NCI-H146 treated with DMSO at 0.1 percent for 48 hours (cell line): ENCODE data around the gene GATC.

Source experiments
- DNase-seq: peaks from one replicate; lab custom pipeline; 2025; ENCODE audit not compliant: unreplicated experiment; lab: John Stamatoyannopoulos, UW

The GATC gene, protein sequence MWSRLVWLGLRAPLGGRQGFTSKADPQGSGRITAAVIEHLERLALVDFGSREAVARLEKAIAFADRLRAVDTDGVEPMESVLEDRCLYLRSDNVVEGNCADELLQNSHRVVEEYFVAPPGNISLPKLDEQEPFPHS

DNA sequence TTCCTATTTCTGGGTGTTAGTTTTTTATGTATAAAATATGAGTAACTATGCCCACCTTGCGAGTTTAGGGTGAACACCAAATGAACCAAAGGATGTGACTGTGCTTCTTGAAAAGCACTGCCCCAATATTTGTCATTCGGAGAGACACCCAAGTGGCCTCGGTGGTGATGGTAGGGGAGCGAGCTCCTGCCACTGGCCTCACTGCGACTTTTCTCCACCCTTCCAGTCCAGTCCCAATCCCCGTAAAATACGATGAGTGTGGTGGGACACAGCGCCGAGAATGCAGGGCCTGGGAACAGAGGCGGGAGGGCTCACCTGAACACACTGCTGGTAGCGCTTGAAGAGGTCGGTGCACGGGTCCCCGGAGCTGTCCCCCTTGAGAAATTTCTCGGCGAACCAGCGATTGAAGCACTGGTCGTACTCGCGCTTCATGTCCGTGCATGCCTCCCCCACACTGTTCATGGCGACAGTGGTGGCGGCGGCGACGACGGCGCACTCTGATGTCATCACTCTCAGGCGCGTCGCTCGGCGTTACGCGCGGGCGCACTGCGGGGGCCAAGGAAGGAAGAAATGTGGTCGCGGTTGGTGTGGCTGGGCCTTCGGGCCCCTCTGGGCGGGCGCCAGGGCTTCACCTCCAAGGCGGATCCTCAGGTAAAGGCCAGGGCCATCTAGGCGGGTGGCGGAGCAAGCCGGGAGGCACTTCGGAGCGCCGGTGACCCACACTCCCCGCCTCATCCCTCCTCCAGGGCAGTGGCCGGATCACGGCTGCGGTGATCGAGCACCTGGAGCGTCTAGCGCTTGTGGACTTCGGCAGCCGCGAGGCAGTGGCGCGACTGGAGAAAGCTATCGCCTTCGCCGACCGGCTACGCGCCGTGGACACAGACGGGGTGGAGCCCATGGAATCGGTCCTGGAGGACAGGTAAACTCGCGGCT lies at the start of gene GATC, which contains the start of gene TRIAP1:
GATC (plus strand) TSS at position 534 of the 933 bp plus-strand sequence; CDS start at position 571, 37 bp downstream.
TRIAP1 (minus strand) TSS at position 474 of the 933 bp plus-strand sequence; CDS start at position 462, 12 bp downstream.
- DNase-seq = peak; percentile 55

DNA sequence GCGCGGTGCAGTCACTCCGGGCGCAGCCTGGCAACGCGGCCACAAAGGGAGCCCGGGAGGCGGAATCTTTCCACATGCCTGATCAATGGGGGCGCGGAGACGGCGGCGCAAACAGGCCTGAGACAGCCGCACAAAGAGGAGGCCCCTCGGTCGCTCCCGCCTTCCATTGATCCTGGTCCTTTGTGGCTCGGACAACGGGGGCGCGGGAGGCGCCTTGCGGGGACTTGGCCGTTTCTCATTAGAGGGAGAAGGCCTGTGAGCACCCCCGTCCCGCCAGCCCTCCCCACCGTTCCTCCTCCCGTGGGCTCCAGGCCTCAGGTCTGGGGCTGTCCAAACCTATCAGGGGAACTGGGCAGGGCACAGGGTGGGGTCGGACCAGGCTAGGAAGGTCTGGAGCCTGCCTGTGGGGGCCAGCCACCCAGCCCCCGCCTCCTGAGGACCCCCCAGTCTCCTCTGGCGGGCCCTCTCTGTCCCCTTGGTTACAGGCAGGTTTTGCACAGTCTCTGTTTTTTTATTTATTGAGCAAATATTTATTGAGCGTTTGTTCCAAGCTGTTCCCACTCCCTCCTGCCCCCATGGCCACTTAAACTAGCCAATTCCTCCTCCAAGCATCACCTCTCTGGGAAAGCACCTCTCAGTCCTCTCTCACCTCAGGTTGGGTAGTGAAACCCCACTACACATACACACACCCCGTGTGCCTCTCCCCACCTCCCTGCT lies 48.3 kb upstream of the GATC start:
- DNase-seq = peak; percentile 35

DNA sequence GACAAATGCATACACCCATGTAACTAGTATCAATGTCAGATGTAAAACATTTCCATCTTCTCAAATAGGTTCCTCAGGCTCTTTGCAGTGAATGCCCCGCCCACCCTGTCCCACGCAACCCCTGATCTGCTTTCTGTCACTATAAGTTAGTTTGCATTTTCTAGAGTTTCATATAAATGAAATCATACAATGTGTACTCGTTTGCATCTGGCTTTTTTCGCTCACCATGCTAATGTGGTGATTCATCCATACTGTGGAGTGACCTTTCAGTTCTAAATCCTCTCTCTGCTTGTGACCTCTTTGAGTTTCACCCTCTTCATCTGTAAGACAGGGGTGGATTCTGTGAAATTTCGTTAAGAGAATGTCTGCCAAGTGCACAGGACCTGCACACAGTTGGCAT lies 46.7 kb upstream of the GATC start:
- no peak for DNase-seq

DNA sequence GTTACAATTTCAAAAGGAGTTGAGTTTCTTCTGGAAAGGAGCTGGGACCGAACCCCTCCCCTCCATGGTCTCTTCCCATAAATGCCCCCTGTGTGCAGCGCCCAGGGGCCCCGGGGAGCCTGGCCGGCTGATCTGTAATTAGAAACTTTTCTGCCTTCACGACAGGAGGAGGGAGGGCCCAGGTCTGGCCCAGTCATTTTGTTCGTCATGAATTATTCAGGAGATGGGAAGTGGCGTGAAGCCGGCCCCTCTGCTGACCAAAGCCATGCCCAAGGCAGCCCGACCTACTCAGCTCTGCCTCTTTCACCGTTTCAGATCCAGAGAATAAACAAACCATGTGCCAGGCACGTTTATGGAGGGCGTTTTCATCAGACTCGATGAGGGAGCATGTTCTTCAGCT lies 44.0 kb upstream of the GATC start:
- DNase-seq = no peak

DNA sequence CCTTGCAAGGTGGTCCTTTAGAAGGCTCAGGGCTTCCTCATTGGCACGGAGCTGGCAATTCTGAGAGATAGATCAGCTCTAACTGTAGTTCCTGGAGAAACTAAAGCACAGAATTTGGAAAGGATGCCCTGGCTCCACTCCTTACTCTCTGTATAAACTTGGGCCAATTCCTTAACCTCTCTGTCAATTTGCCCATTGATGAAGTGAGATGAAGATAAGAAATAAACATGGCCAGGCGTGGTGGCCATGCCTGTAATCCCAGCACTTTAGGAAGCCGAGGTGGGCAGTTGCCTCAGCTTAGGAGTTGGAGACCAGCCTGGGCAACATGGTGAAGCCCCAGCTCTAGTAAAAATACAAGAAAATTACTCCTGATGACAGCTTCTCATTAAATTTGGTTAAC lies 42.4 kb upstream of the GATC start:
- no peak for DNase-seq

GRCh38 chr12:120404271-120404670 lies 42.0 kb upstream of the GATC start:
- no peak for DNase-seq

DNA sequence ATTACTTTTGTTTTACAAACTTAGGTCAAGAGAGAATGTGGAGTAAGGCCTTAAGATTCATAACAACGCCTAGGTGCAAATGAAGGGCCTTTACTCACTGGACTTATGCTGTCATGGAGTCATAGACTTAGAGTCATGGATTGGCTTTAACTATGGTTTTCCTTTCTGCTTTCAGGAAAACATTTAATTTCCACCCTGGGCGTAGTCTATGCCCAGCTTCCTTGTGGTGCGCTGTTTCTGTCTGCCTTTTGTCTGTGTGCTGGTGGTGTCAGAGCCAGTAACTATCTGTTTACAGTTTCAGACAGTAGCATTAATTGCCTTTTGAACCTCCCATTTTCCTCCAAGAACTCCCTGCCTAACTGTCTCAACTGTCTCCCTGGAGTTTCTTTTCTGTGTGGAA lies 40.2 kb upstream of the GATC start:
- no peak for DNase-seq

GRCh38 chr12:120406553-120406952 lies 39.7 kb upstream of the GATC start:
- no peak for DNase-seq

DNA sequence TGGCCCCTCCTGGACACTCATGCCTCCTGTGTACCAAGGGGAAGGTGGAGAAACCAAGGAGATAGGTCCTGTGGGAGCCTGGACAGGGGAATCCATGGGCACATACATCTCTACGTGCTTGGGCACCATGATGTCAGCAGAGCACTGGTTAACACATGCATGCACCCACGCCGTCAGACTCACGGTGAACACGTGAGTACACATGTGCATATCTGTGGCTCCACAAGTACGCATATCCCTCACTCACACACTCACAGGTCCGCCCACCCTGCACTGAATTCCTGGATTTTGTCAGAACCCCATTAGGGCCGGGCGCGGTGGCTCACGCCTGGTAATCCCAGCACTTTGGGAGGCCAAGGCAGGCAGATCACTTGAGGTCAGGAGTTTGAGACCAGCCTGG lies 37.5 kb upstream of the GATC start:
- no peak for DNase-seq

DNA sequence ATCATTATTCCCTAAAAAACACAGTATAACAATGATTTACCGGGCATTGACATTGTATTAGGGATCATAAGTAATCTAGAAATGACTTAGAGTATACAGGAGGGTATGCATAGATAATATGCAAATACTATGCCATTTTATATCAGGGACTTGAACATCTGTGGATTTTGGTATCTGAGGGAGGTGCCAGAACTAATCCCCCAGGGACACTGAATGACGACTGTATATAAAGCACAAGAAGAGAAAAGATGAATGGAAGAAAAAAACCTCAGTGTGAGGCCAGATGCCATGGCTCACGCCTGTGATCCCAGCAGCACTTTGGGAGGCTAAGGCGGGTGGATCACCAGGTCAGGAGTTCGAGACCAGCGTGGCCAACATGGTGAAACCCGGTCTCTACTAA lies 33.8 kb upstream of the GATC start:
- DNase-seq = no peak

DNA sequence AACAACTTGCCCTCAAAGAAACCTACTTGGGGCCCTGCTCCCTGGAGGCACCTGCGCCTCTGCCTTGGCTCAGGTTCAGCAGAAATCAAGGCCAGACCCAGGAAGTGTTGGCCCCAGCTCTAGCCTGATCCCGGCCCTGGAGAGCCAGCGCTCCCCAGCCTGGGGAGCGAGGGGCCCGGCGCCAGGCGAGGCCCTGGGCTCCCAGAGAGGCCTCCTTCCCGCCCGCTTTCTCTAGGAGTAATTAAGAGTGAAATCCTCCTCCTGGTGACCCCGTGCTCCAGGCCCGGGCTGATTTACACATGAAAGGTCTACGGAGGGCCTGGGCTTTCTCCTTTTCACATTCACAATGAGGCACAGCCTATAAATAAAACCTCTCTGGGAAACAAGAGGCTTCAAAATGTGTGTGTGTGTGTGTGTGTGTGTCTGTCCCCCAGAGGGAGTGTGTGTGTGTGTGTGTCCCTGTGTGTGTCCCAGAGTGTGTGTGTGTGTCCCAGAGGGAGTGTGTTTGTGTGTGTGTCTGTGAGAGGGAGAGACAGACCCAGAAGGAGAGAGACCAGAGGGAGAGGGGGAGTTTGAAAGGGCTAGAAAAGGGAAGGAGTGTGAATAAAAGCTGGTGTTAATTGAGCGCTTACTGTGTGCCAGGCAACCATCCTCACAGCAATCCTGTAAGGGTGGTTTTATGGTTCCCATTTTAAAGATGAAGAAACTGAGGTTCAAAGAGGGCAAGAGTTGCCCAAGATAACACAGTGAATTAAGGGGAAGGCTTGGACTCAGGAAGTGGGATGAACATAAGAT lies 32.1 kb upstream of the GATC start:
- no peak for DNase-seq

- DNase-seq = no peak
Observed at GRCh38 chr12:120416490-120417216, 29.6 kb upstream of the GATC start.

DNA sequence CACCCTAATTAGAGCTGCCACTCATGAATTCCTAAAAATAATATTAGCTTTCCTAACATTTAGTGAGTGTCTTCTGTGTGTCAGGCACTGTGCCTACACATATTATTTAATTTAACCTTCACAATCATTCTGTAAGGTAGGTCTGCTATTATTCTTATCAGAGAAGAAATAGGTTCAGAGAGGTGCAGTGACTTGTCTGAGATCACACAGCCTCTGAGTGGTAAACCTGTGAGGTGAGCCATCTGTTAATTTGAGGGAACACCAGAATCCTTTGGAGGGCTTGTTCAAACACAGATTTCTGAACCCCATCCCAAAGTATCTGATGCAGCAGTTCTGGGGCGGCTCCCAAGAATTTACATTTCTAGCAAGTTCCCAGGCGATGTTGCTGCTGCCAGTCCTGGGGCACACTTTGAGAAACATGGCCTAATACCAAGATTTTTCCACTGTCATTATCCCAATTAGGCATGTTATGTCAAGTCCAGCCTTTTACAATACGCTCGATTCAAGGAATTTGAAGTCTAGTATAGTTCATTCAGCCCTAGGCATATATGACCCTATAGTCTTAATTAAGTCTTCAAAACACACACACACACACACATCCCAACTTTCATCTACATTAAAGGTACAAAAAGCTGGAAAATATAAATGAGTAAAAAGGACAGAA lies 28.2 kb upstream of the GATC start:
- no peak for DNase-seq

DNA sequence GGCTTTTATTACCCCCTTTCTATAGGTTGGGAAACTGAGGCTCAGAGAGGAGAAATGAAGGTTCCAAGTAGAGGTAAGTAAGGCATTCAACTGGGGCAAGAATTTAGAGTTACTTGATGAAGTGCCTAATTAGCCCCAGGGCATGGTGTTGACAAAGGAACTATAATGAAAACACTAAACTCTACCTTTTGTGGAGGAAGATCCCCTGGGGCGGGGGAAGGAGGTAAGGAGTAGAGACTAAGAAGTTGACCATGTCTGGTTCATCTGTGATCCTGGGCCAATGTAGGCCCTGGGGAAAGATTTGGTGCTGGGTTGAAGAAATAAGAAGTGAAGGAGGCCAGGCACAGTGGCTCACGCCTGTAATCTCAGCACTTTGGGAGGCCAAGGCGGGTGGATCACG lies 24.5 kb upstream of the GATC start:
- DNase-seq = no peak

DNA sequence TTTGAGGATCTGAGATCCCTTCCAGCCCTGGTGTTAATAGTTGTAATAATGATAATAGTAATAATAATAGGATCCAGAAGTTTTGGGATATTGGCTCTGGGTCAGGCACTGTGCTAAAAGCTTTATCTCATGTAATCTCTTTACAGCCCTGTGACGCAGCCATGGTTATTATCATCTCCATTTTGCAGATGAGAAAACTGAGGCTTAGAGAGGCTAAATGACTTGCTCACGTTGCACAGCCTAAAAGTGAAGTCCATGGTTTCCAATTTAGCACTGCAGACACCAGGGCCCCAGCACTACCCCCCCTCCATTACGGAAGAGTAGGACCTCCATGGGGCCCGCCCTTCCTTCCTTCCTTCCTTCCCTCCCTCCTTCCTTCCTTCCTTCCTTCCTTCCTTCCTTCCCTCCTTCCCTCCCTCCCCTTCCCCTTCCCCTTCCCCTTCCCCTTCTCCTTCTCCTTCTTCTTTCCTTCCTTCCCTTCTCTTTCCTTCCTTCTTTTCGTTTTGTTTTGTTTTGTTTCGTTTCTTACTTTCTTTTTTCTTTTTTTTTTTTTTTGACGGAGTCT lies 23.3 kb upstream of the GATC start:
- DNase-seq = no peak

DNA sequence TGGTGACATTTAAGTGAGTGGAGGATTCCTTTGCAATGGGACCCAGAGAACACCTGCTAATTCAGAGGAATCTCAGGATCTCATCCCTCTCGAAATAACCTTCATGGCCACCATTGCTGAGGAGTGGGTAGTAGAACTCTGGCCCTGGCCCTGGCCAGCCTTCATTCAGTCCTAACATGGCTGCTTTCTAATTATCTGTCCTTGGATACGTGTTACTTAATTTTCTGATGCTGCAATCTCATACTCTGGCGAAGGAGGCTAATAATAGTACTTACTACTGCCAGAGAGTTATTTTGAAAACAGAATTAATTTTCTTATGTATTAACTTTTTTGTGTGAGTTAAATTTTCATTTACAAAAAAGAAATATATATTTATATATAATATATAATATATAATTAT lies 20.4 kb upstream of the GATC start:
- no peak for DNase-seq

- no peak for DNase-seq
Observed at GRCh38 chr12:120428597-120429229, 17.5 kb upstream of the GATC start.

- no peak for DNase-seq
Observed at GRCh38 chr12:120429368-120429767, 16.9 kb upstream of the GATC start.
